Left lung (tissue), 10 donors: ENCODE data around the gene ITPA. TPM values are rescaled to one million over a fixed set of nuclear protein-coding genes. Genes with fewer than 3 reads are reported as not detected.

ENCODE experiments used
- ATAC-seq: fragments of 200-7000 bp; cut with Tn5 transposase; one replicate; pipeline ENCODE4 v1.9.1; 2020; ENCODE audit warnings: moderate library complexity
- DNase-seq, 4 donors: peaks; one replicate each; pipeline ENCODE4 v3.0.0-alpha.2; 2013 to 2020
- H3K27ac ChIP-seq, 2 donors: fragments of 200-600 bp; sonication (generic) in 1 of 2; one replicate each; pipeline versions ENCODE4 v1.5.0 to v1.8.0; 2020 to 2021
- H3K27me3 ChIP-seq, 2 donors: fragments of 200-600 bp; sonication (generic) in 1 of 2; one replicate each; pipeline versions ENCODE4 v1.5.0 to v1.8.0; 2020 to 2021
- H3K36me3 ChIP-seq, 2 donors: fragments of 200-600 bp; sonication (generic) in 1 of 2; one replicate each; pipeline versions ENCODE4 v1.5.0 to v1.8.0; 2020 to 2021
- H3K4me1 ChIP-seq, 2 donors: fragments of 200-600 bp; one replicate each; pipeline ENCODE4 v1.8.0; 2021
- H3K4me3 ChIP-seq, 2 donors: fragments of 200-600 bp; sonication (generic) in 1 of 2; one replicate each; pipeline versions ENCODE4 v1.5.0 to v1.8.0; 2020 to 2021; ENCODE audit warnings: mild to moderate bottlenecking in 1 of 2
- H3K9me3 ChIP-seq, 2 donors: fragments of 200-600 bp; sonication (generic) in 1 of 2; one replicate each; pipeline versions ENCODE4 v1.5.0 to v1.8.0; 2020 to 2021
- intact Hi-C, 2 donors: fragments of 100-400 bp; cut with DNase I; formaldehyde crosslinking; loops; one replicate each; pipeline versions ENCODE4 v1.11.2 to v1.14.2; 2022
- polyA plus RNA-seq, 6 donors: library from polyadenylated mRNA; unstranded; fragments of 120-200 nt; gene quantifications; one replicate each; pipeline ENCODE4 v1.2.1, GENCODE V29; 2013; ENCODE audit not compliant: insufficient read length in 6 of 6
- total RNA-seq, 2 donors: library from RNA; stranded (reverse); fragmentation: NEBNext Ultra II Directional; extraction: Animal tissue kit (Norgen Biotek cat#: 25700); gene quantifications; one replicate each; pipeline ENCODE4 v1.2.1, GENCODE V29; 2021
- TF ChIP-seq, protein P1 (sequence below), 2 donors: fragments of 200-600 bp; sonication (generic) in 1 of 2; IDR thresholded peaks; one replicate each; pipeline versions ENCODE4 v1.5.0 to v1.8.0; 2021; ENCODE audit warnings: antibody characterized with exemption in 2 of 2
- donor health status: DM: no; HTN: yes; CAD: no.
- donor health status: DM: no; HTN: no; CAD: no.

Gene ITPA
- total and polyA plus RNA-seq, 8 donors = 43.5 to 63.7 (median 50.8) TPM

DNA sequence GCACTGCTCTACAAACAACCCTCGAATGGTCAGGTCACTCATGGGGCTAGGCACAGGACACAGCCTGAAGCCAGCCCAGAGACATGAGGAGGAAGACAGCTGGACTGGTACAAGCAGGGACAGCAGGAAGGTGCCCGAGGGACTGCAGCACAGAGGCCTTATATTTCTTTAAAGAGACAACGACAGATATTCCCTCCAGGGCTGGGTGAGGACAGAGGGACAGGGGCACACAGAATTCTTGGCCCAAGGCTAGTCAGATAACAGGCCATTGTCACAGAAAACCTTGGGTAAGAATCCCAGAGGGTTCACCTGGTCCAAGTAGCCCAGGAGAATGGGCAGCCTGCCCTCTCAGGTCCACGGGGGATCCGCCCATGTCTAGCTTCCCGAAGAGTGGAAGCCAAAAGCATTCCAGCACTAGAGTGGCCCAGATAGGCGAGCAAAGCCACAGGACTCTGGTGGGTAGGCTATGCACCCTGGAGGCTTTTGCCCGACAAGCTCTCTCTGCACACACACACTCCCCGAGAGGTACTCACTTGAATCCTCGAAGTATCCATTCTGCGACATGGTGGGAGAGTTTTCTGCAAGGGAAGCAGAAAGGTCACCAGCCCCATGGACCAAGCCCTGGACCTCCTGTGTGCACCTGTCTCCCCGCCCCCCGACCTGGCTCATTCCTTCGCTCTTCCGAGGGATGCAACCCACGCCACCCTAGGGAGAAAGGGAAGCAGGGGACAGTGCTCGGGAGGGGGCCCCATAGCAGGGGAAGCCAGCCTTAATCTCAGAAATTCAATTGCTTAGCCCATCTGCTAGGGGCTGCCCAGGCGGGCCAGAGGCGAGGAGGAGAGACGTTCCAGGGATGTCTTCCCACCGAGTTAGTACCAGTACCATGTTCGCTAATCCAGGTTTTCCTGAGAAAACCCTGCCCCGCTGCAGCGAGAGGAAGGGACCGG, 28.0 kb downstream of the ITPA start:
- H3K9me3 ChIP-seq = no peaks in the 10 kb centered on the region
- H3K27me3 ChIP-seq = peaks cover 19 to 80% of the 10 kb centered on the region in 2 donors
- H3K36me3 ChIP-seq = no peaks in the 10 kb centered on the region
- intact Hi-C loops = no loop called here
- TF ChIP-seq, protein P1, sequence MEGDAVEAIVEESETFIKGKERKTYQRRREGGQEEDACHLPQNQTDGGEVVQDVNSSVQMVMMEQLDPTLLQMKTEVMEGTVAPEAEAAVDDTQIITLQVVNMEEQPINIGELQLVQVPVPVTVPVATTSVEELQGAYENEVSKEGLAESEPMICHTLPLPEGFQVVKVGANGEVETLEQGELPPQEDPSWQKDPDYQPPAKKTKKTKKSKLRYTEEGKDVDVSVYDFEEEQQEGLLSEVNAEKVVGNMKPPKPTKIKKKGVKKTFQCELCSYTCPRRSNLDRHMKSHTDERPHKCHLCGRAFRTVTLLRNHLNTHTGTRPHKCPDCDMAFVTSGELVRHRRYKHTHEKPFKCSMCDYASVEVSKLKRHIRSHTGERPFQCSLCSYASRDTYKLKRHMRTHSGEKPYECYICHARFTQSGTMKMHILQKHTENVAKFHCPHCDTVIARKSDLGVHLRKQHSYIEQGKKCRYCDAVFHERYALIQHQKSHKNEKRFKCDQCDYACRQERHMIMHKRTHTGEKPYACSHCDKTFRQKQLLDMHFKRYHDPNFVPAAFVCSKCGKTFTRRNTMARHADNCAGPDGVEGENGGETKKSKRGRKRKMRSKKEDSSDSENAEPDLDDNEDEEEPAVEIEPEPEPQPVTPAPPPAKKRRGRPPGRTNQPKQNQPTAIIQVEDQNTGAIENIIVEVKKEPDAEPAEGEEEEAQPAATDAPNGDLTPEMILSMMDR (IDR thresholded peaks at IDR 0.05) = no peak
- H3K27ac ChIP-seq = no peak overlapping the region
- H3K4me1 ChIP-seq = peaks cover 8 to 28% of the 10 kb centered on the region in 2 donors
- H3K4me3 ChIP-seq = peak overlapping the region in 1 of 2 donors; percentile 79
- ATAC-seq (no peak), DNase-seq (no peak)

DNA sequence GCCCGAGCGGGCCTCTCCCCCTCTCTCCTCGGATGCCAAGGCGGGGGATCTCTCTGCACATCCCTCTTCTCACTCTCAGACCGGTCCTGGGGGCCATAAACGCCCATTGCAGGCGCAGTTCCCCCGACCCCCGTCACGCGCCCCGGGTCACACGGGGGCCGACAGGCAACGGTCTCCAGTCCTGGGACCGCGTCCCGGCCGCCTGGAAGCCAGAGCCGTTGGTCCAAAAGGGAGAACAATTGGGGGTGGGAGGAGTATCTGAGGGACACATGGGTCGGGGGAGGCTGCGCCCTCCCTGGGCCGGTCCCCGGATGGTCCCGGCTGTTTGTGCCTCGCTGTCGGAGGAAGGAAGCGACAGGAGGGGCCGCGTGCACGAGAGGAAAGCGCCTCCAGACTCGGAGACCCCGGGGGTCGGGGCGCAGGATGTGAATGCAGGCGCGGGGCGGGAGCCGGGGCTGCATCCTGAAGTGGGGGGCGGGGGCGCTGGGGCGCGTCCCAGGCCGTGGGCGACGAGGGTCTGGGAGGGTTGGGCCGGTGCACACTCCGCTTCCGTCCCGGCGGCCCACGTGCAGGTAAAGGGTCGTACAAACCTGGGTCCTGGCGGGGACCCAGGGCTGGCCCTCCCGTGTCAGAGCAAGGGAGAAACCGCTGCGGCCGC, 28.8 kb downstream of the ITPA start:
- intact Hi-C loops = no loop called here
- Histone ChIP-seq H3K27me3 (peaks cover 19 to 88% of the 10 kb centered on the region in 2 donors), H3K27ac (no peak overlapping the region), H3K36me3 (no peaks in the 10 kb centered on the region), H3K4me3 (peak overlapping the region; percentile 73 to 79), H3K4me1 (peaks cover 8 to 28% of the 10 kb centered on the region in 2 donors), H3K9me3 (no peaks in the 10 kb centered on the region)
- TF ChIP-seq, protein P1 (IDR thresholded peaks at IDR 0.05) = no peak
- DNase-seq (peak in 1 of 4 donors; percentile 77), ATAC-seq (no peak)

DNA sequence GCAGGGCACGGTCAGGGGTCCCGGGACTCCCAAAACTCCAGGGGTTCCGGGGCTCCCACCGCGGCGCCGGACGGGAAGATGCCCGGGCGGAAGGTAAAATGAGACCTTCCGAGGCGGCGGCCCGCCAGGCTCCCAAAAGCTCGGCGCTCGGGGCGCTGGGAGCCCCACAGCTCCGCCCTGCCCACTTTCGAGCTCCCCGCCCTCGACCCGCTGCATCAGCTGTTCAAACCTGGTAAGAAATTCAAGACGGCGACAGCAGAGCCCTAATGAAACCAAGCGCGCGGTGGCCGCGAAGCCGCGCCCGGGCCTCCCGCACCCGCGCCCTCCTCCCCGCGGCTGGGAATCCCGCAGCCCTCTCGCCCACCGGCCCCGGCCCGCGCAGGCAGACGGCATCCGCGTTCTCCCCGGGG, 29.3 kb downstream of the ITPA start:
- DNase-seq = peak in 1 of 4 donors; percentile 85
- no peak overlapping the region for H3K27ac ChIP-seq
- H3K9me3 ChIP-seq = no peaks in the 10 kb centered on the region
- peak overlapping the region; percentile 73 to 79 for H3K4me3 ChIP-seq
- H3K36me3 ChIP-seq = no peaks in the 10 kb centered on the region
- ATAC-seq = peak; percentile 26
- peaks cover 19 to 93% of the 10 kb centered on the region in 2 donors for H3K27me3 ChIP-seq
- H3K4me1 ChIP-seq = peaks cover 8 to 28% of the 10 kb centered on the region in 2 donors
- TF ChIP-seq, protein P1 (IDR thresholded peaks at IDR 0.05) = no peak
- intact Hi-C loops = no loop called here

DNA sequence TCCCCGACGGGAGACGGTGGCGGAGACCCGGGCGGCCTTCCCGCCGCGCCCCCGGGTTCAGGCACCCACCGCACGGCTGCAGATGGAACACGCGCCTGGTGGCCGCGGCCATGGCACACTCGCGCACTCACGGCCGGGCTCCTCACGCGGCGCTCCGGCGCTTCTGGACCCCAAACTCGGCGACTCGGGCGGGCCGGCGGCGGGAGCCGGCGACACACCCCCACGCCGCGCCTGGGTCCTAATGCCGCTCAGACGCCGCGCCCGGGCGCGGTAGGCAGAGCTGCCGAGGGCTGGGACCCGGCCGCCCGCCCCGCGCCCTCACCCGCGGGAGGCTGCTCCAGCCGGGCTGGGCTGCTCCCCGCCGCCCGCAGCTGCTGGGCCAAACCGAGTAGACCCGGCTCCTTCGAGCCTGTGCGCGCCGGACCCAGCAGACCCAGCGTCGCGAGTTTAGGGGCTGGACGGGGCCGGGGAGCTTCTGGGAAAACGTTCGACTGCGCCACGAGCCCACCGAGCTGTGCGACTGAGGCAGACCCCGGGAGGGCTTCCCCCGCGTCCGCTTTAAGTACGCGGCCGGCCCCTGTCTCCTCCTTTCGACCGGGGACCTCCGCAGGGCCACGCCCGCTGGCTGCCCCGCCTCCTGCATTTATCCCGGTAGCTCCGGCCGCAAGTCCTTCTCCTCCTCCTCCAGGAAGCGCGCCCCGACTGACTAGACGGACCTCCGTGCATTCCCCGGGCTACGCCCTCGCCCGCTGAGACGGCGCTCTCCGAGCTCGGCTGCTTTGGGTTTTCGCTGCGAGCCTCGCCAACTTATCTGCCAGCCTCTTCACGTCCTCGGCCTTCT, 29.9 kb downstream of the ITPA start, which contains the start of gene SLC4A11:
Gene SLC4A11 (minus strand): TSS at position 165 of the 841 bp plus-strand sequence. CDS start 53 bp downstream, at position 112.
- H3K27ac ChIP-seq = no peak within 1 kb of the TSS
- peak; percentile 86 for ATAC-seq
- peaks cover 8 to 28% of the 10 kb centered on the region in 2 donors for H3K4me1 ChIP-seq
- H3K27me3 ChIP-seq = peaks cover 19 to 99% of the 10 kb centered on the region in 2 donors
- intact Hi-C loops = no loop called here
- H3K4me3 ChIP-seq = peak within 1 kb of the TSS; percentile 73 to 79
- H3K36me3 ChIP-seq = no peaks in the 10 kb centered on the region
- H3K9me3 ChIP-seq = no peaks in the 10 kb centered on the region
- TF ChIP-seq, protein P1 (IDR thresholded peaks at IDR 0.05) = no peak
- peak in 2 of 4 donors; percentile 85 to 92 for DNase-seq
